ENCODE data around the gene BRD4.

GRCh38 chr19:15250640-15250993 lies 81.7 kb downstream of the BRD4 start:
- no peak for TF ChIP-seq CTCF (IDR thresholded peaks at IDR 0.05)
- no peak for TF ChIP-seq POLR2AphosphoS5 (IDR thresholded peaks at IDR 0.05)
- no peak for TF ChIP-seq POLR2A (IDR thresholded peaks at IDR 0.05)

All from stomach (tissue), 4 donors.